ENCODE data around the gene CADPS2. TPM values are rescaled to one million over a fixed set of nuclear protein-coding genes. Genes with fewer than 3 reads are reported as not detected.
"Not testable (repeated sequence)": the region's sequence is repeated elsewhere in the genome, so short reads cannot be mapped to it uniquely, and the experiment has no call there.

CADPS2 gene
- polyA plus RNA-seq, 1 donor = 15.1 TPM

DNA sequence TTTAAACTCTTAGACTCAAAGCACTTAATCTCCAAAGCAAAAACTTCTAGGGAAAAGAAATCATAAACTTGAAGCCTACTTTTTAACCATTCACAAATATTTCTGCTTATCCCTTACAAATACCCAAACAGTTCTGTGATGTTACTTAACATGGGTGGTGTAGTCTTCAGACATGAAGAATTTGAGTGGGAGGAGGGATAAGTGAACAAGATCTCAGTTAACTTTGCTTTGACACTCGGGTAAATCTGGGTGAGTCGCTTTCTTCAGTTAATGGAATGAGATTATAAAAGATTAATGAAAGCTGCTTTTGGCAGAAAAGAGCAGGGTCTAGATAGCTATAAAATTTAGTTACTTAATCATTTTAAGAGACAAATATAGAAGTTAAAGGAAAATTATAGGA is 234.8 kb downstream of the CADPS2 start:
- Histone ChIP-seq H3K27ac (ENCODE audit: low read length) (no peak overlapping the region), H3K4me3 (ENCODE audit: low read length) (no peak overlapping the region), H3K27me3 (ENCODE audit: control insufficient read depth, insufficient read depth, low read length) (no peaks in the 10 kb centered on the region), H3K9me3 (ENCODE audit: control insufficient read depth, low read depth, low read length) (no peaks in the 10 kb centered on the region), H3K36me3 (ENCODE audit: control insufficient read depth, insufficient read depth, low read length) (no peaks in the 10 kb centered on the region), H3K4me1 (ENCODE audit: control insufficient read depth, insufficient read depth, low read length) (no peaks in the 10 kb centered on the region)
- no peak for DNase-seq
- 100% methylated on average over 1 of the region's 2 CpGs for WGBS (ENCODE audit: insufficient coverage, low lambda C conversion rate)

DNA sequence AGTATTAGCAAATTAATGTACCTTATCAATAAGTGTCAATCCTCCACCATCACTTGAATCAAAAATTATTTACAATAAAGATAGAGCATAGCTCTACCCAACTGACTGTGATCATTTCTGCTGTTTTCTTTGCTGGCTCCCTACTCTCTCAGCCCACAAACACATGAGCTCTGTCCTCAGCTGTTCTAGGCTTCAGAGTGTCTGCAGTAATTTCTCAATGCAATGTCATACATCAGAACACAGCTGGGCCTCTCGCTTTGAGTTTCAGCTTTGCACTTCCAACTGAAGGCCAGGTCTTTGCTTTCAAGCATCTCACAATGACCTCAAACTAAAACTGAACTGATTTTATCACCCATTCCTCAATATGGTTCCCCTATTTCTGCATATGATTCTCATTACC is 243.0 kb downstream of the CADPS2 start:
- no peak for DNase-seq
- WGBS (ENCODE audit: insufficient coverage, low lambda C conversion rate) = no CpG with 5 or more reads among the region's 1 CpG
- no peaks in the 10 kb centered on the region for H3K4me1 ChIP-seq (ENCODE audit: control insufficient read depth, insufficient read depth, low read length)
- H3K27me3 ChIP-seq (ENCODE audit: control insufficient read depth, insufficient read depth, low read length) = no peaks in the 10 kb centered on the region
- H3K36me3 ChIP-seq (ENCODE audit: control insufficient read depth, insufficient read depth, low read length) = no peaks in the 10 kb centered on the region
- H3K4me3 ChIP-seq (ENCODE audit: low read length) = no peak overlapping the region
- H3K27ac ChIP-seq (ENCODE audit: low read length) = no peak overlapping the region
- H3K9me3 ChIP-seq (ENCODE audit: control insufficient read depth, low read depth, low read length) = no peaks in the 10 kb centered on the region

DNA sequence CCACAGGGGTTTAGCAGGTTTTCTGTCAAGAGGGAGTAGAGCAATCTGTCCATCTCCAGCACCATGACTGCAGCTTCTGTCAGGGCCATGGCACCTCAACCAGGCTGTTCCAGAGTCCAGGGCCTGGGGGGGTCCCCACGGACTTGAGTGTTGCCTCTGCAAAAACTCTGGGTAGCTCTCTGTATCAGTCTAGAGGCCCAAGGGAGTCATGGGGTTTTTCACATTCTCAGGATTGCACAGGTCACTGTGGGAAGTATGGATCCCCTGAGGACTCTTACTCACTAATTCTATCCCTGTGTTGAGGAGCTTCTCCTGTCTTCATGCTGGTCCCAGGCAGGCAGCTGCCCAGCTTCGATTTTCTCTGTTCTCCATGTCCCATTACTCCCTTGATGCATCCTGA is 247.8 kb downstream of the CADPS2 start:
- Histone ChIP-seq H3K4me1 (ENCODE audit: control insufficient read depth, insufficient read depth, low read length) (no peaks in the 10 kb centered on the region), H3K9me3 (ENCODE audit: control insufficient read depth, low read depth, low read length) (no peaks in the 10 kb centered on the region), H3K36me3 (ENCODE audit: control insufficient read depth, insufficient read depth, low read length) (no peaks in the 10 kb centered on the region), H3K27ac (ENCODE audit: low read length) (no peak overlapping the region), H3K4me3 (ENCODE audit: low read length) (no peak overlapping the region), H3K27me3 (ENCODE audit: control insufficient read depth, insufficient read depth, low read length) (no peaks in the 10 kb centered on the region)
- DNase-seq = no peak
- WGBS (ENCODE audit: insufficient coverage, low lambda C conversion rate) = no CpG with 5 or more reads among the region's 2 CpGs

DNA sequence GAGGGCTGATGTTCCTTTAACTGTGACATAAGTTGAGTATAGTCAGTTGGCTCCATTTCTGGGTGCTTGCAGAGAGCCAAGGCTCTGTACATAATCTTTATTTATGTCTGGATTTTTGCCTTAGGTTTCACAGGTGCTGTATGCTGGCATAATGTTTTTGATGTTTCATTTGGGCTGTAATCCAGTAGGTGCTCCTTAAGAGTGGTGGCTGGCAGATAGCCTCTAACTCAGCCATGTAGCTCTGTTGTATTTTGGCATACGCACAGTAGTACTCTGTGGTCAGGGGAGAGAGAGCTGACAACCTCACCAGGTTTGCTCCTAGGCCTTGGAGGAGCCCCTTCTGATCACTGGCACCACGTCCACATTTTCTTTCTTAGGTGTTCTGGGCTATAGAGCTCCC is 248.5 kb downstream of the CADPS2 start:
- no CpG with 5 or more reads among the region's 2 CpGs for WGBS (ENCODE audit: insufficient coverage, low lambda C conversion rate)
- H3K4me3 ChIP-seq (ENCODE audit: low read length) = no peak overlapping the region
- H3K27ac ChIP-seq (ENCODE audit: low read length) = no peak overlapping the region
- no peaks in the 10 kb centered on the region for H3K4me1 ChIP-seq (ENCODE audit: control insufficient read depth, insufficient read depth, low read length)
- H3K9me3 ChIP-seq (ENCODE audit: control insufficient read depth, low read depth, low read length) = no peaks in the 10 kb centered on the region
- no peaks in the 10 kb centered on the region for H3K27me3 ChIP-seq (ENCODE audit: control insufficient read depth, insufficient read depth, low read length)
- DNase-seq = no peak
- H3K36me3 ChIP-seq (ENCODE audit: control insufficient read depth, insufficient read depth, low read length) = no peaks in the 10 kb centered on the region

DNA sequence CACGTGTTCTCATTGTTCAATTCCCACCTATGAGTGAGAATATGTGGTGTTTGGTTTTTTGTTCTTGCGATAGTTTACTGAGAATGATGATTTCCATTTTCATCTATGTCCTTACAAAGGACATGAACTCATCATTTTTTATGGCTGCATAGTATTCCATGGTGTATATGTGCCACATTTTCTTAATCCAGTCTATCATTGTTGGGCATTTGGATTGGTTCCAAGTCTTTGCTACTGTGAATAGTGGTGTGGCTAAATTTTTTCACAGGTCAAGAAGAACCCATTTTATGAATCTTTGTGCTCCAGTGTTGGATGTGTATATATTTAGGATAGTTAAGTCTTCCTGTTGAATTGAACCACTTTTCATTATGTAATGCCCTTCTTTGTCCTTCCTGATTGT is 250.8 kb downstream of the CADPS2 start:
- DNase-seq; H3K4me1 ChIP-seq (ENCODE audit: control insufficient read depth, insufficient read depth, low read length); H3K27ac ChIP-seq (ENCODE audit: low read length); H3K4me3 ChIP-seq (ENCODE audit: low read length); H3K27me3 ChIP-seq (ENCODE audit: control insufficient read depth, insufficient read depth, low read length); H3K36me3 ChIP-seq (ENCODE audit: control insufficient read depth, insufficient read depth, low read length); H3K9me3 ChIP-seq (ENCODE audit: control insufficient read depth, low read depth, low read length): not testable (repeated sequence)
- no CpG with 5 or more reads among the region's 2 CpGs for WGBS (ENCODE audit: insufficient coverage, low lambda C conversion rate)

DNA sequence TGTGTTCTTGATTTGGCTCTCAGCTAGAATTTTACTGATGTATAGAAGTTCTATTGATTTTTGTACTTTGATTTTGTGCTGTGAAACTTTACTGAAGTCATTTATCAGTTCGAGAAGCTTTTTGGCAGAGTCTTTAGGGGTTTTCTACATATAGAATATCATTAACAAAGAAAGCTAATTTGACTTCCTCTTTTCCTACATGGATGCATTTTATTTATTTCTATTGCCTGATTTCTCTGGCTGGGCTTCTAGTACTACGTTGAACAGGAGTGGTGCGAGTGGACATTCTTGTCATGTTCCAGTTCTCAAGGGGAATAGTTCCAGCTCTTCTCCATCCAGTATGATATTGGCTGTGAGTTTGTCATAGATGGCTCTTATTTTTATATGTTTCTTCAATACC is 252.8 kb downstream of the CADPS2 start:
- Histone ChIP-seq H3K9me3 (ENCODE audit: control insufficient read depth, low read depth, low read length) (no peaks in the 10 kb centered on the region), H3K4me1 (ENCODE audit: control insufficient read depth, insufficient read depth, low read length) (no peaks in the 10 kb centered on the region), H3K27ac (ENCODE audit: low read length) (no peak overlapping the region), H3K4me3 (ENCODE audit: low read length) (no peak overlapping the region), H3K27me3 (ENCODE audit: control insufficient read depth, insufficient read depth, low read length) (no peaks in the 10 kb centered on the region), H3K36me3 (ENCODE audit: control insufficient read depth, insufficient read depth, low read length) (no peaks in the 10 kb centered on the region)
- WGBS (ENCODE audit: insufficient coverage, low lambda C conversion rate) = no CpG with 5 or more reads among the region's 3 CpGs
- DNase-seq = no peak

DNA sequence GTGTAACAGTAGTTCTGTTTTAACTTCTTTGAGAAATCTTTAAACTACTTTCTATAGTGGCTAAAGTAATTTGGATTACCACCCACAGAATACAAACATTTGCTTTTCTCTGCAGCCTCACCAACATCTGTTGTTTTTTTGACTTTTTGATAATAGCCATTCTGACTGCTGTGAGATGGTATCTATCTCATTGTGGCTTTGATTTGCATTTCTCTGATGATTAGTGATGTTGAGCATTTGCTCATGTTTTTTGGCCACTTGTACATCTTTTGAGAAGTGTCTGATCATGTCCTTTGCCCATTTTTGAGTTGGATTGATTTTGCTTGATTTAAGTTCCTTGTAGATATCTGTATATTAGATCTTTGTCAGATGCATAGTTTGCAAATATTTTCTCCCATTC is 254.0 kb downstream of the CADPS2 start:
- no peak for DNase-seq
- H3K27ac ChIP-seq (ENCODE audit: low read length) = no peak overlapping the region
- no peak overlapping the region for H3K4me3 ChIP-seq (ENCODE audit: low read length)
- no peaks in the 10 kb centered on the region for H3K9me3 ChIP-seq (ENCODE audit: control insufficient read depth, low read depth, low read length)
- no peaks in the 10 kb centered on the region for H3K4me1 ChIP-seq (ENCODE audit: control insufficient read depth, insufficient read depth, low read length)
- H3K27me3 ChIP-seq (ENCODE audit: control insufficient read depth, insufficient read depth, low read length) = no peaks in the 10 kb centered on the region
- no peaks in the 10 kb centered on the region for H3K36me3 ChIP-seq (ENCODE audit: control insufficient read depth, insufficient read depth, low read length)

DNA sequence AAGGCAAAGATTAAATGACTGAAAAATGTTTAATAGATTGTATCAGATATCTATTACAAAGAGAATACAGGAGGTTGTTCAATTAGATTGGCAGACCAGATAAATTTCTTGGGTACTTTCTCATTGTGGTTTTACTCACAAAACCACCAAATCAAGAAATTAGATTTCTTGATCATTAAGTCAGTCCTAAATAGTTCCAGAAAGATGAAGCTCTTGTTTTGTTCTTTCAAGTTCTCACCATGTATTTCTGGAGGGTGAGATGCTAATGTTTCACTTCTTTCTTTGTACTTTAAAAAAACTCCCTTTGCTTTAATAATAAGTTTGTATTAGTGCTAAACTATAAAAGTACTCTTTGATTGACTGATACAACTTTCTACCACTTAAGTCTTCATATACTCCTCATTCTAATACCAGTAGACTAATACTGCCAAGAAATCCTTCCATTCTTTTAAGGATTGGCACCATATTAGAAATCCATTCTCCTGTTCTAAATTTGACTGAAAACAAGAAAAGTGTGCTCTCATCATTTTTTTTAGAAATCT is 256.8 kb downstream of the CADPS2 start:
- Histone ChIP-seq H3K4me3 (ENCODE audit: low read length) (no peak overlapping the region), H3K27ac (ENCODE audit: low read length) (no peak overlapping the region), H3K9me3 (ENCODE audit: control insufficient read depth, low read depth, low read length) (no peaks in the 10 kb centered on the region), H3K4me1 (ENCODE audit: control insufficient read depth, insufficient read depth, low read length) (no peaks in the 10 kb centered on the region), H3K27me3 (ENCODE audit: control insufficient read depth, insufficient read depth, low read length) (no peaks in the 10 kb centered on the region), H3K36me3 (ENCODE audit: control insufficient read depth, insufficient read depth, low read length) (no peaks in the 10 kb centered on the region)
- no peak for DNase-seq

DNA sequence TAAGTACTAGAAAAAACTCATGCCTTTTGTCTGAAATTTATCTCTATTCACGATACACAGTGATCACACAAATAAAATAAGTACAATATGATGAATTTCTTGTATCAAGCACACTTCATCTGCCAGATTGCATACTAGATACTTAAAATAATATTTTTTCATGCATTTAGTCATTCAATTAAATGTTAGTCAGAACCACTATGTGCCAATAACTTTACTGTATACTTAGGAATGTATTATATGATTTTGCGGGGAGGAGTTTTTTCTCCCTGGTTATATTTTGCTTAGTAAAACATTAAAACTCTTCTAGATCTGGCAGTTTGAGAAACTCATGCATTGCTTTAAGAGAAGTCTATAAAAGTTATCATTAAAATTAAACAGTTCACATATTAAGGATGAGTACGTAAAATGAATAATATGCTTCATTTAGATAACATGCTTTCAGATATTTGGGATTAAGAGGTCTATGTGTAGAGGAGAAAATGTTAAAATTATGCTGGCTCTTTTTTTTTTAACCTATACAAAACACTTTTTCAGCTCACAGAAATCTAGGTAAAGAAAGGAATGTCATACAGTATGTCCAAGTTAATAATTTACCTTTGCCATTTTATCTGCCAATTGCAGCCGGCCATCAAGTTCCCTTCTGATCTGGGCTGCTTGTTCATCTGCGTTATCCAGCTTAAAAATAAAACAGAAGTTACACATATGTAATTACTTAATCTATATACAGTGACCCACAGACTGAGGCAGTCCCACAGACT is 257.4 kb downstream of the CADPS2 start:
- Histone ChIP-seq H3K27ac (ENCODE audit: low read length) (no peak overlapping the region), H3K4me1 (ENCODE audit: control insufficient read depth, insufficient read depth, low read length) (no peaks in the 10 kb centered on the region), H3K9me3 (ENCODE audit: control insufficient read depth, low read depth, low read length) (no peaks in the 10 kb centered on the region), H3K4me3 (ENCODE audit: low read length) (no peak overlapping the region), H3K27me3 (ENCODE audit: control insufficient read depth, insufficient read depth, low read length) (no peaks in the 10 kb centered on the region), H3K36me3 (ENCODE audit: control insufficient read depth, insufficient read depth, low read length) (no peaks in the 10 kb centered on the region)
- no peak for DNase-seq
- 40% methylated on average over 3 of the region's 5 CpGs for WGBS (ENCODE audit: insufficient coverage, low lambda C conversion rate)

DNA sequence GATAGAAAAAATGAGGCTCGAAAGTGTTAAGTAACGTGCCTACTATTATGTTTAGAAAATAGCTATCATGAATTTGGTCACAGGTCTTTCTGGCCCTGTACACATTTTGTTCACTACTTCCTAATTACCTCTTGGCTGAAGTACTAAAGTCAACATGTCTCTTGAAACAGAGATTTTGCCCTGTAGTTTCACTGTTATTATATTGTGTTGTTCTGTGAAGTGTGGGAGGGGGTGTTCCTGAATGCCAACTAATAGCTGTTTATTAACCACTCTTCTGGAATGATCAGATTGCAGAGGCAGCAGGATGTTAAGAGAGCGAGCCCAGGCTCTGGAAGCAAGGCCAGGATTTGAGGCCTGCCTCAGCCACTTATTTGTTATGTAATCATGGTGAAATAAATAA is 259.5 kb downstream of the CADPS2 start:
- no peak for DNase-seq
- 80% methylated on average over 2 of the region's 3 CpGs for WGBS (ENCODE audit: insufficient coverage, low lambda C conversion rate)
- H3K27me3 ChIP-seq (ENCODE audit: control insufficient read depth, insufficient read depth, low read length) = no peaks in the 10 kb centered on the region

DNA sequence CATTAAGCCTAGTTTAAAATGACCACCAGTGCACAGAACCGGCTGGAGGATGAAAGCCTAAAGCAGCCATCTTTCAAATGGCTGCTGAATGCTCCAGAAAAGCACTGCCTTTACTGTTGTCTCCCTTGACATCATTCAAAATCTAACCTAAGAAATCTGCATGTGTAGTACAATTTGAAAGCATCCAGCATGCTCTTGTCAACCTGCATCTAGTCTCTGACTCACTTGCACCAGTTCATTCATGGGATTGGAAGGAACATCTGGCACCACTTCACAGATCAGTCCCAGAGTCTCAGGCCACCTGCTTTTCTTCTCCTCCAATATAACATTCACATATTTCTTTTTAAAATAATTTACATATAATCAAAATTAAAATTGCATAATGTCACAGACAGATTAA is 263.6 kb downstream of the CADPS2 start:
- Histone ChIP-seq H3K4me3 (ENCODE audit: low read length) (no peak overlapping the region), H3K27me3 (ENCODE audit: control insufficient read depth, insufficient read depth, low read length) (no peaks in the 10 kb centered on the region), H3K36me3 (ENCODE audit: control insufficient read depth, insufficient read depth, low read length) (no peaks in the 10 kb centered on the region), H3K9me3 (ENCODE audit: control insufficient read depth, low read depth, low read length) (no peaks in the 10 kb centered on the region), H3K4me1 (ENCODE audit: control insufficient read depth, insufficient read depth, low read length) (no peaks in the 10 kb centered on the region), H3K27ac (ENCODE audit: low read length) (no peak overlapping the region)
- WGBS (ENCODE audit: insufficient coverage, low lambda C conversion rate) = no CpG with 5 or more reads among the region's 1 CpG
- no peak for DNase-seq

More for the DNA sequence above, 259.5 kb downstream of the CADPS2 start:
- Histone ChIP-seq H3K9me3 (ENCODE audit: control insufficient read depth, low read depth, low read length) (no peaks in the 10 kb centered on the region), H3K4me1 (ENCODE audit: control insufficient read depth, insufficient read depth, low read length) (no peaks in the 10 kb centered on the region), H3K27ac (ENCODE audit: low read length) (no peak overlapping the region), H3K4me3 (ENCODE audit: low read length) (no peak overlapping the region), H3K36me3 (ENCODE audit: control insufficient read depth, insufficient read depth, low read length) (no peaks in the 10 kb centered on the region)

Measured in large intestine (tissue), 3 donors.